Astrocyte (in vitro differentiated cells and primary cell): ENCODE results near the gene SCGB3A2. TPM values are rescaled to one million over a fixed set of nuclear protein-coding genes. Genes with fewer than 3 reads are reported as not detected.
A peak's percentile ranks its signal among the peaks of the same experiment; 100 is the strongest.

Source experiments
- DNase-seq: peaks from one replicate; pipeline ENCODE4 v3.0.0-alpha.2; 2010; ENCODE audit warnings: low read depth
- FAIRE-seq: peaks from 2 replicates; lab custom pipeline; 2011; peaks lifted over from hg19 to GRCh38; lab: Jason Lieb, UNC
- H2AFZ ChIP-seq: 2 replicates; pipeline ENCODE4 v1.6.0; 2012; ENCODE audit warnings: low read depth, low read length, inconsistent platforms
- H3K27ac ChIP-seq: 2 replicates; pipeline ENCODE4 v1.5.1; 2011; ENCODE audit warnings: low read depth, low read length, inconsistent platforms
- H3K27me3 ChIP-seq: 2 replicates; pipeline ENCODE4 v1.6.0; 2011; ENCODE audit warnings: low read length, inconsistent platforms; ENCODE audit not compliant: insufficient read depth
- H3K36me3 ChIP-seq: 2 replicates; pipeline ENCODE4 v1.5.1; 2011; ENCODE audit warnings: low read length, inconsistent platforms; ENCODE audit not compliant: insufficient read depth
- H3K4me1 ChIP-seq: 2 replicates; pipeline ENCODE4 v1.5.1; 2011; ENCODE audit warnings: low read length, inconsistent platforms; ENCODE audit not compliant: insufficient read depth
- H3K4me2 ChIP-seq: 2 replicates; pipeline ENCODE4 v1.6.0; 2012; ENCODE audit warnings: low read length, inconsistent platforms
- H3K4me3 ChIP-seq: 2 replicates; pipeline ENCODE4 v1.5.1; 2011; ENCODE audit warnings: low read depth, mild to moderate bottlenecking, low read length, inconsistent platforms; ENCODE audit not compliant: insufficient read depth
- H3K79me2 ChIP-seq: 2 replicates; pipeline ENCODE4 v1.6.0; 2012; ENCODE audit warnings: mild to moderate bottlenecking, low read length, inconsistent platforms; ENCODE audit not compliant: insufficient read depth
- H3K9ac ChIP-seq: 2 replicates; pipeline ENCODE4 v1.6.0; 2012; ENCODE audit warnings: mild to moderate bottlenecking, low read length, inconsistent platforms
- H3K9me3 ChIP-seq: 2 replicates; pipeline ENCODE4 v1.5.1; 2012; ENCODE audit warnings: low read depth, mild to moderate bottlenecking, low read length, inconsistent platforms; ENCODE audit not compliant: insufficient read depth
- H4K20me1 ChIP-seq: 2 replicates; pipeline ENCODE4 v1.6.0; 2012; ENCODE audit warnings: low read length, inconsistent platforms; ENCODE audit not compliant: insufficient read depth
- H3K27ac Mint-ChIP-seq: one replicate; pipeline ENCODE4 v1.8.0; 2021; ENCODE audit warnings: mild to moderate bottlenecking, mixed read lengths; ENCODE audit not compliant: unreplicated experiment
- H3K27me3 Mint-ChIP-seq: one replicate; pipeline ENCODE4 v1.8.0; 2021; ENCODE audit warnings: low read depth, mixed read lengths; ENCODE audit not compliant: unreplicated experiment
- H3K36me3 Mint-ChIP-seq: one replicate; pipeline ENCODE4 v1.8.0; 2021; ENCODE audit warnings: low read depth, mixed read lengths; ENCODE audit not compliant: unreplicated experiment
- H3K4me1 Mint-ChIP-seq: one replicate; pipeline ENCODE4 v1.8.0; 2021; ENCODE audit warnings: low read depth, mixed read lengths; ENCODE audit not compliant: unreplicated experiment
- H3K4me3 Mint-ChIP-seq: one replicate; pipeline ENCODE4 v1.8.0; 2021; ENCODE audit warnings: mild to moderate bottlenecking, moderate library complexity, mixed read lengths; ENCODE audit not compliant: unreplicated experiment
- H3K9me3 Mint-ChIP-seq: one replicate; pipeline ENCODE4 v1.8.0; 2021; ENCODE audit warnings: mild to moderate bottlenecking, mixed read lengths; ENCODE audit not compliant: unreplicated experiment
- CTCF ChIP-seq: IDR thresholded peaks from 2 replicates; pipeline ENCODE4 v1.5.1; 2011; ENCODE audit warnings: low read depth, mild to moderate bottlenecking, inconsistent platforms, low read length, moderate library complexity; ENCODE audit not compliant: insufficient read depth
- EZH2 ChIP-seq: IDR thresholded peaks from 2 replicates; pipeline ENCODE4 v1.6.1; 2012; ENCODE audit warnings: mild to moderate bottlenecking, low read length, inconsistent platforms; ENCODE audit not compliant: insufficient read depth
- total RNA-seq: library from RNA; stranded (reverse); gene quantifications from 2 replicates; pipeline ENCODE4 v1.2.1, GENCODE V29; 2021

Gene SCGB3A2
- total RNA-seq, 1 donor from 2014 or later = 0.59 TPM

- Mint-ChIP-seq H3K27ac (peak within 1 kb of the TSS; percentile 92), H3K36me3 (peaks cover 2% of the 10 kb centered on the region), H3K4me1 (peaks cover 28% of the 10 kb centered on the region), H3K4me3 (peak within 1 kb of the TSS; percentile 84), H3K9me3 (no peaks in the 10 kb centered on the region), H3K27me3 (no peaks in the 10 kb centered on the region)
- no peaks in the 10 kb centered on the region for H3K9me3 ChIP-seq
- H4K20me1 ChIP-seq = no peaks in the 10 kb centered on the region
- no peaks in the 10 kb centered on the region for H3K36me3 ChIP-seq
- peak within 1 kb of the TSS; percentile 54 for H2AFZ ChIP-seq
- peak within 1 kb of the TSS; percentile 71 for H3K9ac ChIP-seq
- no peak for FAIRE-seq
- TF ChIP-seq EZH2 (no peak), CTCF (no peak)
- H3K79me2 ChIP-seq = peaks cover 7% of the 10 kb centered on the region
- peak within 1 kb of the TSS; percentile 75 for H3K4me2 ChIP-seq
- peaks cover 33% of the 10 kb centered on the region for H3K4me1 ChIP-seq
- peak within 1 kb of the TSS; percentile 45 for H3K4me3 ChIP-seq
- H3K27ac ChIP-seq = peak within 1 kb of the TSS; percentile 77
- peak; percentile 84 for DNase-seq
- H3K27me3 ChIP-seq = no peaks in the 10 kb centered on the region
These were observed 28.0 kb downstream of the SCGB3A2 start, which contains the start of gene C5orf46 for GRCh38 chr5:147906326-147907095. TSS of gene C5orf46 (minus strand) at chr5:147906538. CDS start at chr5:147906501, 37 bp downstream.

GRCh38 chr5:147911427-147911826 is 32.9 kb downstream of the SCGB3A2 start:
- FAIRE-seq (no peak), DNase-seq (no peak)
- Histone ChIP-seq H3K27me3 (no peaks in the 10 kb centered on the region), H3K27ac (no peak overlapping the region), H3K36me3 (no peaks in the 10 kb centered on the region), H3K79me2 (no peaks in the 10 kb centered on the region), H3K9me3 (no peaks in the 10 kb centered on the region), H3K4me2 (no peak overlapping the region), H3K4me1 (peaks cover 4% of the 10 kb centered on the region), H3K4me3 (no peak overlapping the region), H4K20me1 (no peaks in the 10 kb centered on the region), H2AFZ (no peak overlapping the region), H3K9ac (no peak overlapping the region)
- no peak overlapping the region for H3K4me3 Mint-ChIP-seq
- no peak overlapping the region for H3K27ac Mint-ChIP-seq
- H3K4me1 Mint-ChIP-seq = peaks cover 5% of the 10 kb centered on the region
- peaks cover 2% of the 10 kb centered on the region for H3K36me3 Mint-ChIP-seq
- TF ChIP-seq EZH2 (no peak), CTCF (no peak)
- H3K9me3 Mint-ChIP-seq = no peaks in the 10 kb centered on the region
- no peaks in the 10 kb centered on the region for H3K27me3 Mint-ChIP-seq

- H3K27ac Mint-ChIP-seq = no peak overlapping the region
- H3K9me3 Mint-ChIP-seq = no peaks in the 10 kb centered on the region
- FAIRE-seq = no peak
- H3K4me1 ChIP-seq = no peaks in the 10 kb centered on the region
- H2AFZ ChIP-seq = no peak overlapping the region
- H3K36me3 ChIP-seq = no peaks in the 10 kb centered on the region
- H3K4me1 Mint-ChIP-seq = peaks cover 3% of the 10 kb centered on the region
- no peaks in the 10 kb centered on the region for H4K20me1 ChIP-seq
- no peaks in the 10 kb centered on the region for H3K36me3 Mint-ChIP-seq
- H3K4me2 ChIP-seq = no peak overlapping the region
- no peak overlapping the region for H3K9ac ChIP-seq
- H3K27me3 ChIP-seq = no peaks in the 10 kb centered on the region
- no peak overlapping the region for H3K27ac ChIP-seq
- no peaks in the 10 kb centered on the region for H3K27me3 Mint-ChIP-seq
- H3K79me2 ChIP-seq = no peaks in the 10 kb centered on the region
- TF ChIP-seq EZH2 = no peak
- no peak for TF ChIP-seq CTCF
- H3K9me3 ChIP-seq = no peaks in the 10 kb centered on the region
- DNase-seq = no peak
- H3K4me3 ChIP-seq = no peak overlapping the region
- no peak overlapping the region for H3K4me3 Mint-ChIP-seq
These were observed 33.5 kb downstream of the SCGB3A2 start for GRCh38 chr5:147912011-147912410.
